ENCODE results near the gene ACTN3.
A peak's percentile ranks its signal among the peaks of the same experiment; 100 is the strongest.

DNA sequence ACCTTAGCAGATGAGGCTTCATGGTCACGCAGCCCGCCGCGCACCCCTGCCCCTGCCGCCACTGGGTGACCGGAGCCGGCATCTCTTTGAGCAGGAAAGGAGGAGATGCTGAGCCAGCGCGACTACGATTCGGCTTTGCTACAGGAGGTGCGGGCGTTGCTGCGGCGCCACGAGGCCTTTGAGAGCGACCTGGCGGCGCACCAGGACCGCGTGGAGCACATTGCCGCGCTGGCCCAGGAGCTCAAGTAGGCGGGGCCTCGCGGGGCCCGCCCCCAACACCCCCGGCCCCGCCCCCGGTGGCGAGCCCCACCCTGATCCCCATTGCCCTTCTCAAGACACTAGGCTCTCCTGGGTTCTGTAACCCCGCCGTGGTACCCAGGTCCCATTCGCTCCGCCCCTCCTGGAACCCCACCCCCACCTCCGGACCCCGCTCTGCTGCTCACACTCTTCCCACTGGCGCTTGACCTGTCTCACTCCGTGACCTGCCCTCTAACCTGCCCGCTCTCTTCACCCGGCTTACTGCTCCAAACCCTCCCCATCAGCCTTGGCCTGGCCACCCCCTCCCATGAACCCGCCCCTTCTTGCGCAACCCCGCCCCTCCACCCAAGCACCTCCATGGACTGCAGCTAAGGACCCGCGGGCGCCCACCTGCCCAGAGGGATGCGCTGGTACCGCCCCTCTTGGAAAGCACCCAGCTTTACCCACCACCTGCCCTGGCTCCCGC is 12.6 kb downstream of the ACTN3 start:
- TF ChIP-seq EZH2 (IDR thresholded peaks at IDR 0.05; ENCODE audit: insufficient read depth, low read length) (peak; percentile 70), CTCF (IDR thresholded peaks at IDR 0.05; ENCODE audit: insufficient read depth, low read depth, low read length) (no peak)

Measured in astrocyte (in vitro differentiated cells and primary cell).